Vagina (tissue), 2 donors: Measurements from ENCODE around the gene SERPINB2.

ENCODE experiments used
- CTCF ChIP-seq, 3 experiments: fragments of 450-650 bp in 2 of 3; fragments of 200-600 bp in 1 of 3; sonication (generic) in 1 of 3; IDR thresholded peaks; one replicate each; pipeline ENCODE4 v1.5.1; 2017 to 2019; ENCODE audit warnings: antibody characterized with exemption in 3 of 3, mild to moderate bottlenecking in 2 of 3, moderate library complexity in 2 of 3
- POLR2A ChIP-seq, 2 donors: fragments of 450-650 bp; IDR thresholded peaks; one replicate each; pipeline ENCODE4 v1.6.1; 2017; ENCODE audit warnings: antibody characterized with exemption in 2 of 2, mild to moderate bottlenecking in 2 of 2, moderate library complexity in 2 of 2
- POLR2AphosphoS5 ChIP-seq, 2 donors: sonication (generic); formaldehyde crosslinking; IDR thresholded peaks; one replicate each; pipeline ENCODE4 v1.9.0; 2017; ENCODE audit warnings: antibody characterized with exemption in 2 of 2, mild to moderate bottlenecking in 2 of 2, low read depth in 1 of 2; ENCODE audit not compliant: insufficient read depth in 1 of 2

DNA sequence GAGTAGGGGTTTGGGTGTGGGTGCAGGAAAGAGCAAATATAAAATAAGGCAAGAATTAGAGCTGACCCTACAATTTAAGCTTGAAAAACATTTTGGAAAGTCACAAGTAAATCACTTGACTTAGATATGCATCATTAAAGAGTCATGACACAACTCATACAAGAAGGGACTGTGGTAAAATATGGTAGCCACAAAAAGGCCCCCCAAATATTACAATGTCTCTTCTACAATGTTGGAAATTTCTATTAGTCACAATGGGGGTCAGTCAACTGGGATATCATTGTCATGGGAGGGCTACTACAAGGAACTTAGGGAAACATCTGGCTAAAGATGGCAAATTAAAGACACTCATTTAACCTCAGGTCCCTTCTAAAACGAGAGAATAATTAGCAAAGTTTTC is 15.7 kb upstream of the SERPINB2 start:
- TF ChIP-seq CTCF (IDR thresholded peaks at IDR 0.05): no peak
- TF ChIP-seq POLR2A (IDR thresholded peaks at IDR 0.05): no peak
- no peak for TF ChIP-seq POLR2AphosphoS5 (IDR thresholded peaks at IDR 0.05; ENCODE audit: insufficient read depth in 1 of 2, low read depth in 1 of 2)
